ENCODE results near the gene MINK1.

GRCh38 chr17:4852567-4853207, 19.5 kb downstream of the MINK1 start:
- TF ChIP-seq CTCF (IDR thresholded peaks at IDR 0.05) (no peak), POLR2AphosphoS5 (IDR thresholded peaks at IDR 0.05) (no peak), POLR2A (IDR thresholded peaks at IDR 0.05) (no peak), EP300 (IDR thresholded peaks at IDR 0.05) (no peak)

Data from gastroesophageal sphincter (tissue), 3 donors.